Measurements from ENCODE around the gene WDR76. TPM values are rescaled to one million over a fixed set of nuclear protein-coding genes. Genes with fewer than 3 reads are reported as not detected.
"Not testable (repeated sequence)": the region's sequence is repeated elsewhere in the genome, so short reads cannot be mapped to it uniquely, and the experiment has no call there.

Gene WDR76
- 6.5 TPM for total RNA-seq

- peak; percentile 43 to 78 (median 76) for DNase-seq (ENCODE audit: low read depth in 2 of 3, low spot score in 2 of 3)
Observed at GRCh38 chr15:43826508-43827341, at the start of gene WDR76. TSS of gene WDR76 (plus strand) at chr15:43827002. CDS start at chr15:43827033, 31 bp downstream.

GRCh38 chr15:43777267-43777914, 49.4 kb upstream of the WDR76 start:
- peak; percentile 64 to 88 (median 87) for DNase-seq (ENCODE audit: low read depth in 2 of 3, low spot score in 2 of 3)

- DNase-seq (ENCODE audit: low read depth in 2 of 3, low spot score in 2 of 3), result no peak
Observed at GRCh38 chr15:43779016-43779415, 47.8 kb upstream of the WDR76 start.

- DNase-seq (ENCODE audit: low read depth in 2 of 3, low spot score in 2 of 3), result no peak
Observed at GRCh38 chr15:43789409-43789808, 37.4 kb upstream of the WDR76 start.

GRCh38 chr15:43791993-43792760, 34.6 kb upstream of the WDR76 start, which contains the start of gene SERF2:
TSS of gene SERF2 (plus strand) at chr15:43792320. CDS start at chr15:43792377, 57 bp downstream.
- peak; percentile 91 to 100 (median 100) for DNase-seq (ENCODE audit: low read depth in 2 of 3, low spot score in 2 of 3)

- DNase-seq (ENCODE audit: low read depth in 2 of 3, low spot score in 2 of 3), result no peak
Observed at GRCh38 chr15:43792761-43793476, 33.9 kb upstream of the WDR76 start.

- no peak for DNase-seq (ENCODE audit: low read depth in 2 of 3, low spot score in 2 of 3)
Observed at GRCh38 chr15:43793647-43794046, 33.2 kb upstream of the WDR76 start.

GRCh38 chr15:43794269-43795037, 32.3 kb upstream of the WDR76 start:
- DNase-seq (ENCODE audit: low read depth in 2 of 3, low spot score in 2 of 3), result no peak

GRCh38 chr15:43795197-43795596, 31.6 kb upstream of the WDR76 start:
- DNase-seq (ENCODE audit: low read depth in 2 of 3, low spot score in 2 of 3), result no peak

- no peak for DNase-seq (ENCODE audit: low read depth in 2 of 3, low spot score in 2 of 3)
Observed at GRCh38 chr15:43795997-43796396, 30.8 kb upstream of the WDR76 start.

GRCh38 chr15:43796566-43796965, 30.2 kb upstream of the WDR76 start:
- DNase-seq (ENCODE audit: low read depth in 2 of 3, low spot score in 2 of 3), result no peak

- DNase-seq (ENCODE audit: low read depth in 2 of 3, low spot score in 2 of 3), result no peak
Observed at GRCh38 chr15:43799209-43799944, 27.4 kb upstream of the WDR76 start.

GRCh38 chr15:43799945-43800285, 26.9 kb upstream of the WDR76 start, which contains the start of gene SERINC4:
TSS of gene SERINC4 (minus strand) at chr15:43800220. CDS start at chr15:43799986, 234 bp downstream.
- no peak for DNase-seq (ENCODE audit: low read depth in 2 of 3, low spot score in 2 of 3)

- peak; percentile 74 to 93 (median 91) for DNase-seq (ENCODE audit: low read depth in 2 of 3, low spot score in 2 of 3)
Observed at GRCh38 chr15:43800286-43801141, 26.3 kb upstream of the WDR76 start, which contains the start of gene HYPK. TSS of gene HYPK (plus strand) at chr15:43800599. CDS start at chr15:43800623, 24 bp downstream.

GRCh38 chr15:43802676-43803075, 24.1 kb upstream of the WDR76 start:
- not testable (repeated sequence) for DNase-seq (ENCODE audit: low read depth in 2 of 3, low spot score in 2 of 3)

- DNase-seq (ENCODE audit: low read depth in 2 of 3, low spot score in 2 of 3), result no peak
Observed at GRCh38 chr15:43808435-43808950, 18.3 kb upstream of the WDR76 start.

- no peak for DNase-seq (ENCODE audit: low read depth in 2 of 3, low spot score in 2 of 3)
Observed at GRCh38 chr15:43808960-43809678, 17.7 kb upstream of the WDR76 start.
